IMR-90 (cell line): ENCODE data around the gene DDX3Y.

Experiments
- CEBPB ChIP-seq: IDR thresholded peaks from 2 replicates; pipeline ENCODE4 v1.6.1; 2012; ENCODE audit warnings: low read depth, low read length, improper control_type of control experiment
- CTCF ChIP-seq: conservative IDR thresholded peaks from 2 replicates; pipeline ENCODE4 v1.5.1; 2012; ENCODE audit warnings: mild to moderate bottlenecking, low read depth, low read length, improper control_type of control experiment
- MXI1 ChIP-seq: IDR thresholded peaks from 2 replicates; pipeline ENCODE4 v1.6.1; 2012; ENCODE audit warnings: low read depth, mild to moderate bottlenecking, low read length, moderate library complexity, borderline replicate concordance
- POLR2A ChIP-seq: IDR thresholded peaks from 2 replicates; pipeline ENCODE4 v1.6.1; 2012; ENCODE audit warnings: mild to moderate bottlenecking, low read depth, low read length
- RFX5 ChIP-seq: IDR thresholded peaks from 2 replicates; pipeline ENCODE4 v1.8.0; 2012; ENCODE audit warnings: low read depth, mild to moderate bottlenecking, low read length, moderate library complexity
- SMC3 ChIP-seq: fragments of 150-350 bp; IDR thresholded peaks from 2 replicates; pipeline ENCODE4 v1.6.1; 2016; ENCODE audit warnings: low read depth, mild to moderate bottlenecking, antibody characterized with exemption, low read length, moderate library complexity

DNA sequence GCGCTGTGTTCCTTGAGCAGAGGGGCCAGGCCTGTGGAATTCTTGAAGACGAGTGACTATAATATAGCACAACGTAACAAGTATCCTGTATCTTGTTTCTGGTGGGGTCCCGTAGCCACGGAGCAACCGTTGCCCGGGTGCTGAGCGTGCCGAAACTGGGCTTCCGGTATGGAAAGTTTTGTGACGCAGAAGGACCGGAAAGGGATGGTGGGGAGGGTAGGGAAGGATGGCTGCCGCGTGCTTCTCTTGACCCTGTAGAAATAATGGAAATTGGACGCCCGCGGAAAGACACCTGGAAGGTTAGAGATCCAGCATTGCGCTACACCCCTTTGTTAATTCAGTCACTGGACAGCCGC lies 827 bp downstream of the DDX3Y start:
- TF ChIP-seq CTCF (no peak), POLR2A (no peak), MXI1 (no peak), CEBPB (no peak), RFX5 (no peak), SMC3 (no peak)
